GM21723 (cell line): ENCODE results near the gene AP2M1.
"Not testable (repeated sequence)": the region's sequence is repeated elsewhere in the genome, so short reads cannot be mapped to it uniquely, and the experiment has no call there.

ENCODE experiments used
- ATAC-seq: cut with Tn5 transposase; IDR thresholded peaks from one replicate; pipeline ENCODE4 v1.9.1; 2021; ENCODE audit warnings: mild to moderate bottlenecking, moderate library complexity; ENCODE audit not compliant: unreplicated experiment

The AP2M1 gene

DNA sequence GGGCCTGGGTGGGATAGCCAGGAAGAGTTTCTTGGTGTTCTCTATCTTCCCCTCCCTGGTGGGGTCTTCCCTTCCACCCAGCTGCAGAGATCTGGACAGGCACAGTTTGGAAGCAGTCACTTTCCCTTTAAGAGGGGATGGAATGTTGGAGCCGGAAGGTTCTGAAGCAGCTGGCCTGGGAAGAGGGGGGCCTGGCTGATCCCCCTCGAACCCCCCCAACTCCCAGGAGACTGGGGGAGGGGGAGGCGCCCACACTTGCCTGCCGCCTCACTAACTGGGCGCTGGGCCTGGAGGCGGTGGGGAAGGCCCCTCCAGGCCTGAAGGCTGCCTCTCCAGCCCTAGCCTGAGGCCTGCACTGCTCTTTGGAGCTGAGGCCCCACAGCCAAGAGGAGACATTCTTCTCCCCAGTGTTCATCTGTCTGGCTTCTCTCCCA lies 18.1 kb upstream of the AP2M1 start:
- ATAC-seq: peak; percentile 26

DNA sequence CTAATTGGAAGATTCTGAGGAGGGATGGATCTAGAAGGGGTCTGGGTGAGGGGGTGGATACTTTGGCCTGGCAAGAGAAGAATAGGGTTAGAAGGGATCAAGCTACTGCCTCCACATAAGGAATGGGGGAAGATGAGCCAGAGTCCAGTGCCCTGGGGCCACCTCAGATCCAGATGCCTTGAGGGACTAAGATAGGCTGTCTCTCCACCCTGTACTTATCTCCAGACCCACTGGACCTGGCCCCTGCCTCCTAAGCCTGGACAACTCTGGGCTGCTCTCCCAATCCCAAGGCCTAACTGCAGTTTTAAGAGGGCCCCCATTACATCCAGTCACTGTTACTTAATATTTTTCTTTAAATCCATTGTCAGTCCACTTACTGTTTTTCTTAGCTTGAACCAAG lies 17.4 kb upstream of the AP2M1 start:
- no peak for ATAC-seq

DNA sequence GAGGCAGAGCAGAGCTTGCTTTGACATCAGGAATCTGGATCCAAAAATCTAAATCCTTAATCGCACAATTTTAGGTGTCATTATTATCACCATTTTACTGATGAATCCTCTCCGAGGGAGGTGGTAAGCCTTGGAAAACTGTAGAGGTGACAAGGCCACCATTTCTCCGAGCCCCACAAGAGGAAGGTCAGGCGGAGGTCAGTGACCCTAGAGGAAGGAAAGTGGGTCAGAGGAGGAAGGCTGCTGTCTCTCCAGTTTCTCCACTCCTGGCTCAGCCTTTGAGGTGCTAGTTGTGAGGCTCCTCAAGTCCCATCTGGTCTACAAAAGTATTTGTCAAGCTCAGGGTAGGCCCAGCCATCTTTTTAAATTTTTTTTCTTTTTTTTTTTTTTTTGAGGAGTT lies 16.3 kb upstream of the AP2M1 start:
- no peak for ATAC-seq

DNA sequence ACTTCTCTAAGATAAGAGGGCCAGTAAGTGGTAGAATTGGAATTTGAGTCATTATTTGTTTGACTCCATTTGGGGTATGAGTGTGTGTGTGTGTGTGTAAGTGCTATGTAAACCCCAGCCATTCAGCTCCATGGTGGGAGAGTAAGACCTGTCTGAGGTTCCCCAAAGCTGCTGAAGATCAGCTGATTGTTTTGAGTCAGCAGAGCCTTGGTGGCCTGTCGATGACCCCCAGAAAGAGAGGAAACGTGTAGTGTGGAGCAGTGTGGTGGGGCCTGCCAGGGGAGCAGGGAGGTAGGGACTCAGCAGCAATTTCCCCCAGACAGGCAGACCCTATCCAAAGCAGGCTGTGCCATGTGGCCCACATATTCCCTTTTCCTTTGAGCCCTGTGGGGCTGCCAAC lies 14.2 kb upstream of the AP2M1 start:
- no peak for ATAC-seq

DNA sequence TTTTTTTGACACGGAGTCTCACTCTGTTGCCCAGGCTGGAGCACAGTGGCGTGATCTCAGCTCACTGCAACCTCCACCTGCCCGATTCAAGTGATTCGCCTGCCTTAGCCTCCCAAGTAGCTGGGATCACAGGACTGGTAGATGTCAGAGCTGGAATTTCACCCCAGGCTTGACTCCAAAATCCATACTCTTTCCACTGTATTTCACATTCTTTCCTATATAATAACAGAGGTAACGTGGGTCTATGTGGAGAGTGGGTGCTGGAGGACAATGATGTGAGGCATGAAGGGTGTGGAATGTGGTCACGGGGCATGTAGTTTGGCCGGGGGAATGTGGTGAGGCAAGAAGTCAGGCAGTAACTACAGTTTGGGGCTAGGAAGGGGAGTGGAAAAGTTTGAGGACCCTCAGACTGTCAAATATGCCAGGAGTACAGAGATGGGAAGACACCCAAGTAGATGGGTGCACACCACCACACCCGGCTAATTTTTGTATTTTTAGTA lies 12.0 kb upstream of the AP2M1 start:
- not testable (repeated sequence) for ATAC-seq

DNA sequence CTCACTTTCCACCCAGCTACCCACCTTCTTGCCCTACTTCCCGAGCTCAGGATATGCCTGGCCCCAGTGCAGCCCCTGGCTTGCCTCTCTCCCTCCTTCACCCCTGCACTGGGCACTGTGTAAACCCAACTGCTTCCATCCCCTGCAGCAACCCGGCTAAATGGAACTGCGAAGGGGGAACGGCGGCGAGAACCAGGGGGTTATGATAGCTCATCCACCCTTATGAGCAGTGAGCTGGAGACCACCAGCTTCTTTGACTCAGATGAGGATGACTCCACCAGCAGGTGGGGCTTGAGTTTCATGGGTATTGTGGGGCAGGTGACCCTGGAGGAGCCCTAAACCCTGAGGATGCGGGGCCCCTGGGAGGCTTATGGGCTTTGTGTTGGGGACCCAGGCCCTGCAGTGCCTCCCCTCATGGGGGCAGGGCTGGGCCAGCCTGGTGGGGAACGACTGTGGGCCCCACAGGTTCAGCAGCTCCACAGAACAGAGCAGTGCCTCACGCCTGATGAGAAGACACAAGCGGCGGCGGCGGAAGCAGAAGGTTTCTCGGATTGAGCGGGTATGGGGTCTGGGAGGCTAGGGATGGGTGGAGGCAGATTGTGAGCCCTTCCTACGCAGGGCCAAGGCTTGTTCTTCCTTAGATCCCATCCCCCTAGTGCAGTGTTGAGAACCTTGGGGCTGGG lies 9.9 kb upstream of the AP2M1 start:
- ATAC-seq: no peak

DNA sequence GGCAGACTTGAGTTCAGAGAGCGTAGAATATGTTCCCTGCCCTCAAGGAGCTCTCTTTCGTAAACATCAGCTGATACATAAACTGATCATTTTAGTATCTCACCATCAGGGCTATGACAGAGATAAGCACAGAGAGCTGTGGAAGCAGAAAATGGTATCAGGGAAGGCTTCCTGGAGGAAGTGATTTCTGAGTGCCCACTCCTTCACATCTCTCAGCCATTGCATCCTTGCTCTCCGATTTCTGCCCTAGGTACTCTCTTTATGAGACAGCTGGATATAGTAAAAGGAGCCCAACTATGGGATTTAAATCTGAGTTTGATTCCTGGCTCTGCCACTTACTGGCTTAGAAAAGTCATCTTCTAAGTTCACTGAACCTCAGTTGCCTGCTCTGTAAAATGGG lies 9.1 kb upstream of the AP2M1 start:
- no peak for ATAC-seq

DNA sequence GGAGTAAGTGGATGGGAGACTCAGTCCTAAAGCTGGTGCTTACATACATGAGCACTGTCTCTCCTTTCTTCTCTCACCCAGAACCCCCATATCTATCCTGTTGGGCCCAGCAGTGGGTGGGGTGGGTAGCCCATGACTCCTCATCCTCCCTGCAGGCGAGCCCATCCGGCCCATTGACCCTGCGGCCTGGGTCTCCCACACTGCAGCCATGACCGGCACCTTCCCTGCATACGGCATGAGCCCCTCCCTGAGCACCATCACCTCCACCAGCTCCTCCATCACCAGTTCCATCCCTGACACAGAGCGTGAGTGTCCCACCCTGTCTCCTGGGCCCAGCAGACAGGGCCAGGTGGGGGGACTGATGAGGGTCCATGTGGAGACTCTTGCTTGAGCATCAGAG lies 8.0 kb upstream of the AP2M1 start:
- no peak for ATAC-seq

DNA sequence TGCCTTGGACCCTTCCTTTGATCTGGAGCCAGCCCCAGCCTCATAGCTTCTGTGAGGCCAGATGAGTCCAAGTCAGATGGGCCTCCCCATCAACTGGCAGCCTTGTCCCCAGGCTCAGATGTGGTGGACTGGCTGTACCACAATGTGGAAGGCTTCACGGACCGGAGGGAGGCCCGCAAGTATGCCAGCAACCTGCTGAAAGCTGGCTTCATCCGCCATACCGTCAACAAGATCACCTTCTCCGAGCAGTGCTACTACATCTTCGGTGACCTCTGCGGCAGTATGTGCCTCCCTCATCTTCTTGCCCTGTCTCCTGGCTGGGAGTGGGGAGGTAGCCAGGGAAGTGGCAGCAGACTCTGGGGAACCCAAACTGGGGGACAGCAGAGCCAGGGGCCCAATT lies 6.9 kb upstream of the AP2M1 start:
- no peak for ATAC-seq

DNA sequence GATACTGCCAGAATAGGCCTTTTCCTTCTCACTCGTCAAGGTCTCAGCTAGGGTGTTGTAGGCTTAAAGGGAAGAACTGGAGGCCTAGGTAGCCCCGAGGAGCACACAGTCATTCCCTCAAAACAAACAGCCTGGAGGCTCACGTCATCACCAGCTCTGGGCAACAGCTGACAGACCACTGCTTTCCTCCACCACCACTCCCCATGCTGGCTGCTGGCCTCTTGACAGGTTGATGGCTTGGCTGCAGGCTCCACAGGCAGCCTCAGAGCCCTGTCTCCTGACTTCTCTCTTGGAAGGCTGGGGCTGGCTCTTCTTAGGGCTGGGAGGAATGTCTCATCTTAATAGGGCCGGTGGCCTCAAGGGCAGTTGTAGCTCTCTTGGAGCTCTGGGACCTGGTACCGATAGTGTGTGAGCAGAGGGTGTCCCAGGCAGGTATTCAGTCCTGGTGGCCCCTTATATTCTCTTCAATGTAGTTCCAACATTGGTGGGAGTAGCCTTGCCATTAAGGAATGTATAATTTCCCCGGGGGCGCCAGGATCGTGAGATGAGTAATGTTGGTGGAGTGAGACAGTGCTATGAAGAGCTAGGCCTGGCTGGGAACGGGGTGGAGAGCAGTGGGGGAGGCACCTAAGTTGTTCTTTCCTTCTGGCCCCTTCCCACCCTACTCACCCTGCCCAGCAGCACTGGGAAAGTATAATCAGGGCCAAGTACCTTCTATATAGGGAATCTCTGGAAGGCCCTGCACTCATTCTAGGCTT lies 6.1 kb upstream of the AP2M1 start:
- ATAC-seq: no peak

DNA sequence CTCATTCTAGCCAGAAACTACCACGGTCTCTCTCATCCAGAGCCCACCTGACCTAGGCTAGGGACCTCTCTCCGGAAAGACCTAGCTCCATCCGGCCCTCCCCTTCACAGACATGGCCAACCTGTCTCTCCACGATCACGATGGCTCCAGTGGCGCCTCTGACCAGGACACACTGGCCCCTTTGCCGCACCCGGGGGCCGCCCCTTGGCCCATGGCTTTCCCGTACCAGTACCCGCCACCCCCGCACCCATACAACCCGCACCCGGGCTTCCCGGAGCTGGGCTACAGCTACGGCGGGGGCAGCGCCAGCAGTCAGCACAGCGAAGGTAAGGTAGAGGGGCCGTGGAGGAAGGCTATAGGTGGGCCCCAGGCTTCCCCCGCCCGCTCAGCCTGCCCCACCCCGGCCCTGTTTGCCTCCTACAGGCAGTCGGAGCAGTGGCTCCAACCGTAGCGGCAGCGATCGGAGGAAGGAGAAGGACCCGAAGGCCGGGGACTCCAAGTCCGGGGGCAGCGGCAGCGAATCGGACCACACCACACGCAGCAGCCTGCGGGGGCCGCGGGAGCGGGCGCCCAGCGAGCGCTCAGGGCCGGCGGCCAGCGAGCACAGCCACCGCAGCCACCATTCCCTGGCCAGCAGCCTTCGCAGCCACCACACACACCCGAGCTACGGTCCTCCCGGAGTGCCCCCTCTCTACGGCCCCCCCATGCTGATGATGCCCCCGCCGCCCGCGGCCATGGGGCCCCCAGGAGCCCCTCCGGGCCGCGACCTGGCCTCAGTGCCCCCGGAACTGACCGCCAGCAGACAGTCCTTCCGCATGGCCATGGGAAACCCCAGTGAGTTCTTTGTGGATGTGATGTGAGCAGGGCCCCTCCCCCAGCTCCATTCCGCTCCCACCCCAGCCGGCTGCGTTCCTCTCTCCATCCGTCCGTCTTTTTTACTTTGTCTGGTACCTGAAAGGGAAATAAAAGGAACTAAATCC lies 4.5 kb upstream of the AP2M1 start:
- ATAC-seq: no peak

DNA sequence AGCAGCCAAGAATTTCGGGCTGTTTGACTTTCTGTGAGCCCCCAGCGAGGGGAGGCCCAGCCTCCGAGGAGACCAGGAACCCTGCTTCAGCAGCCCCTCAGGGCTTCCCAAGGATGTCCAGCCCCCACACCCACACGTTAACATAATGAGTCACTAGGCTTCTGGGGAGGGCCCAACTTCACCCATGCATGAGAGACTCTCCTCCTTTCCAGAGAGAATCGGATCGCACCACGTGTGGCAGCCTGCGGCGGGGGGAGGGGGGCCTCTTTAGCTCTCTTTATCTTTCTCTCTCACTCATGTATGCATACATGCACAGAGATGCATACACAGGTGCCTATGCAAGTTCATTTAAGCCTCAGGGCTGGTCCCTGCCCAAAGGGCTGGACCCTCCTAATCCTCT lies 3.1 kb upstream of the AP2M1 start:
- ATAC-seq: no peak

DNA sequence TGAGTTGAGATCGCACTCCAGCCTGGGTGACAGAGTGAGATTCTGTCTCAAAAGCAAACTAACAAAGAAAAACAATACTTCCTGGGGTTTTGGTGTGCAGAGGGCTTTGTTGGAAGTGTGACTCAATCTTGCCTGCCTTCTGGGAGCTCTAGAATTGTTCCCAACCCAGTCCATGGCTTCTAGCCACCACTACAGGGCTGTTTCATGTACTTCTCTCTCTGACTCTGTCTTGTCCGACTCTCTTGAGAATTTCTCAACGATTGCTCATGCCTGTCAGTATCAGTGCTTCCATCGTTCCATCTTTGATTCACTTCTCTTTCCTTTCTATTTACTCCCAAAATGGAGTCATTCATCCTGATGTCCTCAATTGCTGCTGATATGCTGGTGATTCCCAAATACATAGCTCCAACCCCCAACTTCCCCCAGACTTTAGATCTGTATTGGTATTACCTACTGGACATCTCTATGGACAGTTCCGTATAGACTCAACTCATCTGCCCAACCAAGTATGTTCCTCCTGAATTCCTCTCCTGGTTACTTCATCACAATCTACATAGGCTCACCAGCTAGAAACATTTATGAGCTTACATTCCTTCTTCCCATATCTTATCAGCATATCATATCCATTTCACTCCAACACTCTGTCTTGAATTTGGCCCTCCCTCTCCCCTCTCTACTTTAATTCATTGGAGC lies 1.8 kb upstream of the AP2M1 start:
- ATAC-seq: no peak

DNA sequence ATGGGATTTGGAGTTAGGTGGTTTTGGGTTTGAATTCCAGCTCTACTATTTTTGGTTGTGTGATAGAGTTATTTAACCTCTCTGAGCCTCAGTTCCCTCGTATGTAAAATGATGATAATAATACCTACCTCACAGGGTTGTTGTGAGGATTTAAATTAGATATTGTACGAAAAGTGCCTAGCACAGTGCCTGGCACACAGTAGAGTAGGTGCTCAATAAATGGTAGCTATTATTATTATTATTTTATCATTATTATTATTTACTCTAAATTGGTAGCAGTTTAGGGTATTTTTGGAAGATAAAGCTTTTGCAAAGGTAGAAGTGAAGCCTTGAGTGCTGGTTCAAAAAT lies 1.3 kb upstream of the AP2M1 start:
- no peak for ATAC-seq

DNA sequence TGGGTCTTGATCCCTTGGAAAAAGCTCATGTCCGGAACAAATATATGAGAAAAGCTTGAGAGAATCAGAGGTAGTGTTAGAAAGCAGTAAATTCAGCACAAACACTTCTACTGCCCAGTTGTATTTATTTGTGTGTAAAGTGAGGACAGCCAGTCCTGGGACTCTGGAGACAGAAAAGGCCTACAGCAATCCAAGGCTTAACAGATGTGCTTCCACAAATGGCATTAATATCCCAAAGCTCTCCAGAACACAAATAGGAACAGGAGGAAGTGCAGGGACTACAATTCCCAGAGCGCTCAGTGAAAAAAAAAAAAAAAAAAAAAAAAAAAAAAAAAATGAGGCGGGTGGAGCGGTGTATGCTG lies 390 bp upstream of the AP2M1 start:
- ATAC-seq: peak; percentile 6

DNA sequence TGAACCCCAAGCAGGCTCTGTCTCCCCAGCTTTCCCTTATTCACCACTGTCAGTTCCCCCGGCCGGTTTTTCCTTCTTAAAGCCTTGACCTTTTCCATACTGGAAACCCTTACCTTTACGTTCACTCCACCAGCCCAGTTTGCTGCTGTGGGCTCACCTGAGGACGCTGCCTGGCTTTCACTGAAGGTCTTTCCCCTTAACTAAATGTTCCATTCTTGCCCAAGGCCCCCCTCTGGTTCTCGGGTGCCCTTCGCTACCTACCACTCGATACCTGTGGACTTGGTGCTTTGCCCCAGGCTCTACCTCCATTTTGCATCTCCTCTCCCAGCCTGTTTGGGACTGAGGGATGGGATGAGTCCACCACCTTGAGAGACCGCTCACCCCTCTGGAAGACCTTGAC lies 851 bp downstream of the AP2M1 start:
- no peak for ATAC-seq

DNA sequence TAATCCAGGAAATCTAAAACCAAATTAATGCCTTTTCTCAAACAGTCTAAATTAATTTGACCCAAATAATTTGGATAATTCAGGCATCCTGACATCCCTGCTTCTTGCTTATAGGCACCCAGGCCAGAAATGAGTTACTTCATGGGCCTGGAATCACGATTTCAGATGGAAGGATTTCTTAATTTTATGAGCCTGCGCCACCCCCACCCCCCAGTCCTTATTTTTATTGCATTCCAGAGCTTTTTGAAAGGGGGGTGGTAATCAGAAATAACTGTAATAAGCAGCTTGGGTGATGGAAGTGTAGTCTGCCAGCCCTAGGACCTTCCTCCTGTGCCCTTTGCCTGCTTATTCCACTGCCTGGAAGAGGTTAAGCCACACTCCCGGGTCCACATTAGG lies 1.3 kb downstream of the AP2M1 start:
- ATAC-seq: no peak

DNA sequence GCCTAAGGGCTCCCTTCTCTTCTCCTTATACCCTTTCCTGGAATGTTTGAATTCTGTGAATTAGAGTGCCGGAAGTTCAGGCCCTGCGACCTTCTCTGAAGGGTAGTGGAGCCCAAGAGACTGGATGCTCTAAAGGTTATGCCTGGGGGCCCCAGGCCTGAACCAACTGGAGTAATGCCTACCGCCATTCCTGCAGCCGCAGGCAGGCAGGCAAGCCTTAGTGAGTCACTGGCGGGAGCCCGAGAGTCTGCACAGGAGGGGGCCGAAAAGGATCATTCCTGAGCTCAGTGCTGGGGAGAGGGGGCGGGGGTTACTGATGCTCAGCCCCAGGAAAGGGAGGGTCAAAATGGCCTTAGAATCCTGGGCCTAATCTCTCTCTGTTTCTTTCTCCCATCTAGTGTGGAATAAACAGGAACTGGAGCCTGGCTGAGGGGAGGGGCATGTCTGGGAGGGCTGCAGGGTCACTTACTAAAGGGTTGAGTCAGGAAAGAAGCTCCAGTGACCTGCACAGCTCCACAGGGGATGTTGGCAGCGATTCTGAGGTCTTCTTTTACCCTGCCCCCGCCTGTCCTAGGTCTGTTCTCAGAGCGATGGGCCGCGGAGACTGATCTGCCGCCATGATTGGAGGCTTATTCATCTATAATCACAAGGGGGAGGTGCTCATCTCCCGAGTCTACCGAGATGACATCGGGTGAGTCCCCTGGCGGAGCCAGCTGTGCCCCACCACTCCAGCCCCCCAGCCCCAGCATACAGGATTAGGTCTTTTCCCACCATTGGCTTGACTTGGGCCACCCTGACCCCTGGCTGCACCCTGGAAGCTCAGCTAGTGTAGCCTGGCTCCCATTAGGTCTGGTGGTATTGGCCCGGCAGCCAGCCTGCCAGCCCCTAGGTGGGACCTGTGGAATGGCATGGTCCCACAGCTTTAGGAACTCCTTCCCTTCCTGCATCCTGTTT lies 2.0 kb downstream of the AP2M1 start:
- ATAC-seq: no peak

DNA sequence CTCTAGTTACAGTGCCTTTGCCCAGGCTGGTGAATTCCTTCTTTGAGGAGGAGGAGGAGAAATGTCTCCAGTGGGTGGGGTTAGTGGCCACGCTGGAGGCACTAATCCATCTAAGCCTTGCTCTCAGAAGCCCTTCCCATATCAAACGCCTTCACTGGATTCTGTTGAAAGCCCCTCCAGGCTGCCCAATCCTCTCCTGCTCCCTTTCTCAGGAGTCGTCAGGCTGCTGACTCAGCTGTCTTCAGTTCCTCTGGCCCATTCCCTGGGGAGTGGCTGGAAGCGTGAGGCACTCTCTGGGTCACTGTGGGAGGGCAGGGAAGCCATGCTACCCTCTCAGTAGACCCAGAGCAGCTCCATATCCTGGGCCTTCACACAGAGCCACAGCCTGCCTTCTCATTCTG lies 2.7 kb downstream of the AP2M1 start:
- ATAC-seq: no peak

DNA sequence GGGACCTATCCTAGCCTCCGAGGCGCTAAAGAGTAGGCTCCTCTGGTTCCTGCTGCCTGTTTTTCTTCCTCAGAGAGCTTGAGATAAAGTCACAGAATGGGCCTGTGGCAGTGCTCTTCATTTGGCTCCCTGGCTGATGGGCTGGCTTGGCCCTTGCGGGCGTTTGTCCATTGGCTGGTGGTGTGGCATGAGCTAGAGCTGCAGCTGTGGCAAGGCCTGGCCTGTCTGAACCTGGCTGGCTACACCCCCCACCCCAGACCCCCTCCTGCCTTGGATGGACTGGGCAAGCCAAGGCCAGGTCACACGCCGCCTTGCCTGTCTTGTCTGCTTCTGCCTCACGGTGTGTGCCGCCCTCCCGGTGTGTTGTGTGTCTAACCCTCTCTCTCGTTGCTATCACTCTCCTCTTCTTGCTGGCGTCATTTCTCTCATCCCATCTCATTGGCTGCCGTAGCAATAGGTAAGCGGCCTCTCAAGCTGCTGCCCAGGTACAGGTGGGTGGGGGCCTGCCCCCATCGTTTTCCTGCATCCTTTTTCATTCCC lies 3.2 kb downstream of the AP2M1 start:
- no peak for ATAC-seq
